ENCODE results near the gene DYNLRB2.

DYNLRB2 gene

GRCh38 chr16:80596507-80597207, 55.9 kb downstream of the DYNLRB2 start:
- DNase-seq (ENCODE audit: low read depth in 3 of 3, low spot score in 1 of 3), result no peak

GRCh38 chr16:80599466-80599865, 58.7 kb downstream of the DYNLRB2 start:
- DNase-seq (ENCODE audit: low read depth in 3 of 3, low spot score in 1 of 3), result no peak

All from stimulated activated CD4-positive, alpha-beta T cell treated with anti-CD3 and anti-CD28 coated beads, TNF-alpha, amount 100 ng/mL, for 1 hour (primary cell).